ENCODE results near the gene TTLL10.

Gene TTLL10

GRCh38 chr1:1179346-1179982, 5.8 kb downstream of the TTLL10 start:
- no peak overlapping the region for H3K27ac ChIP-seq (ENCODE audit: low read depth, low read length)

GRCh38 chr1:1179983-1180861, 6.5 kb downstream of the TTLL10 start:
- H3K79me2 ChIP-seq (ENCODE audit: insufficient read depth, low read length), result no peaks in the 10 kb centered on the region
- H3K27ac ChIP-seq (ENCODE audit: low read depth, low read length), result no peak overlapping the region
- H3K36me3 ChIP-seq (ENCODE audit: low read length), result no peaks in the 10 kb centered on the region
- TF ChIP-seq CTCF (IDR thresholded peaks at IDR 0.05; ENCODE audit: insufficient read depth, low read length, poor library complexity, severe bottlenecking) (no peak), EZH2phosphoT487 (conservative IDR thresholded peaks at IDR 0.05; ENCODE audit: low read length) (no peak)
- H3K27me3 ChIP-seq (ENCODE audit: low read length), result no peaks in the 10 kb centered on the region
- H3K9ac ChIP-seq (ENCODE audit: low read length), result no peak overlapping the region
- H3K4me3 ChIP-seq (ENCODE audit: insufficient read depth, low read length, poor library complexity, severe bottlenecking), result no peak overlapping the region
- H3K4me2 ChIP-seq (ENCODE audit: low read depth, low read length, poor library complexity, severe bottlenecking), result no peak overlapping the region
- 0 out of 2 replicates have a peak, but pooled peaks cover 3% of the 10 kb centered on the region for H3K9me3 ChIP-seq (ENCODE audit: insufficient read depth, low read length)
- H2AFZ ChIP-seq (ENCODE audit: low read depth, low read length, severe bottlenecking), result no peak overlapping the region
- peaks cover 2% of the 10 kb centered on the region; the same call in 1 of the 2 replicates for H3F3A ChIP-seq (ENCODE audit: insufficient read depth)
- no peaks in the 10 kb centered on the region for H4K20me1 ChIP-seq (ENCODE audit: low read depth, low read length)
- no peaks in the 10 kb centered on the region for H3K9me2 ChIP-seq (replicated peaks; ENCODE audit: insufficient read depth, low read length)

More at GRCh38 chr1:1179346-1179982, 5.8 kb downstream of the TTLL10 start:
- Histone ChIP-seq H3K4me2 (ENCODE audit: low read depth, low read length, poor library complexity, severe bottlenecking) (no peak overlapping the region), H3K4me3 (ENCODE audit: insufficient read depth, low read length, poor library complexity, severe bottlenecking) (no peak overlapping the region), H2AFZ (ENCODE audit: low read depth, low read length, severe bottlenecking) (no peak overlapping the region), H3K9me3 (ENCODE audit: insufficient read depth, low read length) (0 out of 2 replicates have a peak, but pooled peaks cover 3% of the 10 kb centered on the region), H3K27me3 (ENCODE audit: low read length) (no peaks in the 10 kb centered on the region), H3F3A (ENCODE audit: insufficient read depth) (peaks cover 2% of the 10 kb centered on the region; the same call in 1 of the 2 replicates), H4K20me1 (ENCODE audit: low read depth, low read length) (no peaks in the 10 kb centered on the region), H3K79me2 (ENCODE audit: insufficient read depth, low read length) (no peaks in the 10 kb centered on the region), H3K36me3 (ENCODE audit: low read length) (no peaks in the 10 kb centered on the region), H3K9me2 (replicated peaks; ENCODE audit: insufficient read depth, low read length) (no peaks in the 10 kb centered on the region), H3K9ac (ENCODE audit: low read length) (no peak overlapping the region)
- TF ChIP-seq CTCF (IDR thresholded peaks at IDR 0.05; ENCODE audit: insufficient read depth, low read length, poor library complexity, severe bottlenecking) (no peak), EZH2phosphoT487 (conservative IDR thresholded peaks at IDR 0.05; ENCODE audit: low read length) (no peak)

DNA sequence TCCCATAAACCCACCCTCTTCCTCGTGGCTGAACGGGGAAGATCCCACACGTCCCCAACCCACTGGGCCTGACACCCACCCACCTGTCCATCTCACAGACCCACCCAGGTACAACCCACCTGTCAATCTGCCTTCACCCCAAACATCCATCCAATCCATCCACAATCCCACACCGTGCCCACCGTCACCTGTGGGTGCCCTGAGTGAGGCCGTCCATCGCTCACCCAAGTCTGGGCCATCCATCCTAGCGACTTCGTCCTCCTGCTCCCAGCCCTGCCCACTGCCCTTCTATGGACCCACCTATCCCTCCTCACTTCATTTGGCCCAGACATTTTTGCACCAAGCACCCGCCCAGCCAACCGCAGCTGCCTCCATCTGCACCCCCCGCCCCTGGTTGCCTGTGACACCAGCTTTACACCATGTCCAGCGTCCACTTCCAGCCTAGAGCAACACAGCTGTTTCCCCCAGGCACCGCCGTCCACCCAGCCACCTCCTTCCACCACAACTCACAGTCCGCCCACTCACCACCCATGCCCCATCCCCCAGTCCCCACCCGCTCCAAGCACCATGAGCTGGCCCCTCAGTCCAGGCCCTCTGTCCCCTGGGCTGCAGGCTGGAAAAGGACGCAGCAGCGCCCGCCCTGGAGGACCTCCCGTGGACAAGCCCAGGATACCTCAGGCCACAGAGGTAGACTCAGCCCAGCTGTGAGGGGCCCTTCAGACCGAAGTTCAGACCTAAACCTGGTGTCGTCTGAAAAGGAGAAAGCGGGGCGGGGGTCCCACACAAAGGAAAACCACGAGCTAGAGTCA, 7.7 kb downstream of the TTLL10 start:
- Histone ChIP-seq H2AFZ (ENCODE audit: low read depth, low read length, severe bottlenecking) (no peak overlapping the region), H3K9me2 (replicated peaks; ENCODE audit: insufficient read depth, low read length) (no peaks in the 10 kb centered on the region), H3K4me3 (ENCODE audit: insufficient read depth, low read length, poor library complexity, severe bottlenecking) (no peak overlapping the region), H3K4me2 (ENCODE audit: low read depth, low read length, poor library complexity, severe bottlenecking) (no peak overlapping the region), H3K27me3 (ENCODE audit: low read length) (no peaks in the 10 kb centered on the region), H3K27ac (ENCODE audit: low read depth, low read length) (no peak overlapping the region), H3K9me3 (ENCODE audit: insufficient read depth, low read length) (0 out of 2 replicates have a peak, but pooled peaks cover 2% of the 10 kb centered on the region), H3K79me2 (ENCODE audit: insufficient read depth, low read length) (no peaks in the 10 kb centered on the region), H4K20me1 (ENCODE audit: low read depth, low read length) (no peaks in the 10 kb centered on the region), H3K36me3 (ENCODE audit: low read length) (no peaks in the 10 kb centered on the region), H3F3A (ENCODE audit: insufficient read depth) (peaks cover 1% of the 10 kb centered on the region; the same call in 1 of the 2 replicates), H3K9ac (ENCODE audit: low read length) (no peak overlapping the region)
- TF ChIP-seq CTCF (IDR thresholded peaks at IDR 0.05; ENCODE audit: insufficient read depth, low read length, poor library complexity, severe bottlenecking) (no peak), EZH2phosphoT487 (conservative IDR thresholded peaks at IDR 0.05; ENCODE audit: low read length) (no peak)
